Small intestine (tissue), 16 donors: Measurements from ENCODE around the gene SNRNP48. TPM values are rescaled to one million over a fixed set of nuclear protein-coding genes. Genes with fewer than 3 reads are reported as not detected.

Source experiments
- DNase-seq, 2 donors: peaks; one replicate each; pipeline versions ENCODE4 v3.0.0 to v3.0.0-alpha.2; 2013
- FAIRE-seq: peaks from 2 replicates; lab custom pipeline; 2012; peaks lifted over from hg19 to GRCh38; lab: Jason Lieb, UNC
- H3K27ac ChIP-seq, 3 donors: one replicate each; pipeline ENCODE4 v1.5.1; 2013; ENCODE audit warnings: low read length in 2 of 3, mild to moderate bottlenecking in 2 of 3, control low read depth in 1 of 3, inconsistent platforms in 1 of 3, low read depth in 1 of 3, moderate library complexity in 1 of 3
- H3K27me3 ChIP-seq, 3 donors: one replicate each; pipeline ENCODE4 v1.6.1; 2013; ENCODE audit warnings: low read length in 3 of 3, inconsistent platforms in 1 of 3; ENCODE audit not compliant: control insufficient read depth in 3 of 3, insufficient read depth in 3 of 3
- H3K36me3 ChIP-seq, 3 donors: one replicate each; pipeline ENCODE4 v1.6.1; 2013; ENCODE audit warnings: low read length in 3 of 3, inconsistent platforms in 1 of 3, low read depth in 1 of 3, mild to moderate bottlenecking in 1 of 3, moderate library complexity in 1 of 3; ENCODE audit not compliant: control insufficient read depth in 3 of 3, insufficient read depth in 2 of 3
- H3K4me1 ChIP-seq, 3 donors: one replicate each; pipeline ENCODE4 v1.6.1; 2013; ENCODE audit warnings: low read length in 2 of 3, inconsistent platforms in 1 of 3, low read depth in 1 of 3, mild to moderate bottlenecking in 1 of 3, moderate library complexity in 1 of 3; ENCODE audit not compliant: control insufficient read depth in 3 of 3, insufficient read depth in 2 of 3
- H3K4me3 ChIP-seq, 3 donors: one replicate each; pipeline ENCODE4 v1.5.1; 2013; ENCODE audit warnings: low read length in 3 of 3, control low read depth in 1 of 3, inconsistent platforms in 1 of 3, low read depth in 1 of 3, mild to moderate bottlenecking in 1 of 3, moderate library complexity in 1 of 3
- H3K9me3 ChIP-seq, 2 donors: one replicate each; pipeline ENCODE4 v1.6.1; 2013; ENCODE audit warnings: low read depth in 1 of 2, low read length in 1 of 2; ENCODE audit not compliant: control insufficient read depth in 2 of 2, insufficient read depth in 1 of 2
- WGBS, 3 donors: extraction: QIAGEN DNeasy Blood & Tissue Kit; methylation state at CpG; one replicate each; pipeline ENCODE4 v1.1.7; 2013; 5-methylcytosine and 5-hydroxymethylcytosine counted together
- long read RNA-seq, 10 donors: transcript quantifications; one replicate each; lab custom pipeline, GENCODE V29; 2026
- polyA plus RNA-seq, 4 donors: library from polyadenylated mRNA; stranded (reverse) in 3 of 4; unstranded in 1 of 4; fragments of 200-250 nt in 3 of 4; fragments of 120-200 nt in 1 of 4; gene quantifications; one replicate each; pipeline versions ENCODE4 v1.2.1 to v1.2.3, GENCODE V29; 2013
- donor health status: healthy with polysubstance abuse.
- donor health status: control.
- donor health status: control.
- donor health status: Bipolar disorder and iron deficiency.
- donor health status: healthy.

The SNRNP48 gene, protein sequence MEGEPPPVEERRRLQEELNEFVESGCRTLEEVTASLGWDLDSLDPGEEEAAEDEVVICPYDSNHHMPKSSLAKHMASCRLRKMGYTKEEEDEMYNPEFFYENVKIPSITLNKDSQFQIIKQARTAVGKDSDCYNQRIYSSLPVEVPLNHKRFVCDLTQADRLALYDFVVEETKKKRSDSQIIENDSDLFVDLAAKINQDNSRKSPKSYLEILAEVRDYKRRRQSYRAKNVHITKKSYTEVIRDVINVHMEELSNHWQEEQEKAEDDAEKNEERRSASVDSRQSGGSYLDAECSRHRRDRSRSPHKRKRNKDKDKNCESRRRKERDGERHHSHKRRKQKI
- 10 to 100 TPM in 1 of 4 donors, 1 to 10 TPM in 3; 7.3 to 19.8 (median 8.4) TPM for polyA plus RNA-seq
- long read RNA-seq, donor 1, full-length matches to known transcripts: 11 of 17 reads
- long read RNA-seq, donor 1, partial matches to known transcripts: 6 of 17 reads
- long read RNA-seq, donor 1, other reads (novel, unspliced or antisense): 0 of 17 reads
- long read RNA-seq, donor 2: 0 reads
- long read RNA-seq, donor 3, full-length matches to known transcripts: 3 of 3 reads
- long read RNA-seq, donor 3, partial matches to known transcripts: 0 of 3 reads
- long read RNA-seq, donor 3, other reads (novel, unspliced or antisense): 0 of 3 reads
- long read RNA-seq, donor 4: 0 reads
- long read RNA-seq, donor 5, full-length matches to known transcripts: 3 of 3 reads
- long read RNA-seq, donor 5, partial matches to known transcripts: 0 of 3 reads
- long read RNA-seq, donor 5, other reads (novel, unspliced or antisense): 0 of 3 reads
- long read RNA-seq, donor 6, full-length matches to known transcripts: 2 of 2 reads
- long read RNA-seq, donor 6, partial matches to known transcripts: 0 of 2 reads
- long read RNA-seq, donor 6, other reads (novel, unspliced or antisense): 0 of 2 reads
- long read RNA-seq, donor 7, full-length matches to known transcripts: 8 of 8 reads
- long read RNA-seq, donor 7, partial matches to known transcripts: 0 of 8 reads
- long read RNA-seq, donor 7, other reads (novel, unspliced or antisense): 0 of 8 reads
- long read RNA-seq, donor 8: 0 reads
- long read RNA-seq, donor 9, full-length matches to known transcripts: 1 of 1 reads
- long read RNA-seq, donor 9, partial matches to known transcripts: 0 of 1 reads
- long read RNA-seq, donor 9, other reads (novel, unspliced or antisense): 0 of 1 reads
- long read RNA-seq, donor 10, full-length matches to known transcripts: 3 of 3 reads
- long read RNA-seq, donor 10, partial matches to known transcripts: 0 of 3 reads
- long read RNA-seq, donor 10, other reads (novel, unspliced or antisense): 0 of 3 reads

DNA sequence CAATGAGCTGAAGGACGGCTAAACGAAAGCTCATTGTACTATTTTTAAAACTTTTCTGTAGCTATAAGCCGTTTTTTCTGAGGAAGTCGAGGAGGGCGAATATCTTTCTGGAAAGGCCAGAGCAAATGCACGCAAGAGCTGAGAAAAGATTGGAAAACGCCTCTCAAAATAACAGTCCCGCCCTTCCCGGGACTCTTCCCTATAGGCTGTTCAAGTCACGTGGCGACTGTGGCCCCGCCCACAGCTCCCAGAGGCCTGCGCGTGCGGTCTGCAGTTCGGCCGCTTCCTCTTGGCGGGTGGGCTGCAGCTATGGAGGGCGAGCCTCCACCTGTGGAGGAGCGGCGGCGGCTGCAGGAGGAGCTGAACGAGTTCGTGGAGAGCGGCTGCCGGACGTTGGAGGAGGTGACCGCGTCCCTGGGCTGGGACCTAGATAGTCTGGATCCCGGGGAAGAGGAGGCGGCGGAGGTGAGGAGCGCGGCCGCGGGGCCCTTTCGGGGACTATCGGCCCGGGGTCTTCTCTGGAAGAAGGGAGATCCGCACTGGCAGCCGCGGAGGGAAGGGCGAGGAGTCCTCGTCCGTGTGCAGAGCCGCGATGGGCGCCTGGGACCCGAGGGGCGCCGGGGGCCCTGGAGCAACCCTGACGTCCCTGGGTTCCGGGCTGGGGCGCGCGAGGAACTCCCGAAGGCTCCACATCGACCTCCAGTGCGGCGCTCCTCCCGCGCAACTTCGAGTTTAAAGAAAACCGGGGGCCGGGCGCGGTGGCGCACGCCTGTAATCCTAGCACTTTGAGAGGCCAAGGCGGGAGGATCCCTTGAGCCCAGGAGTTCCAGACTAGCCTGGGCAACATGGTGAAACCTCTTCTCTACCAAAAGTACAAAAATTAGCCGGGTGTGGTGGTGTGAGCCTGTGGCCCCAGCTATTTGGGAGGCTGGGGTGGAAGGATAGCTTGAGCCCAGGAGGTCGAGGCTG lies at the start of gene SNRNP48:
TSS of gene SNRNP48 (plus strand) at position 250 of the 969 bp plus-strand sequence. CDS start at position 310, 60 bp downstream.
- FAIRE-seq (no peak), DNase-seq (peak; percentile 95 to 97)
- peak within 1 kb of the TSS; percentile 90 to 97 (median 91) for H3K4me3 ChIP-seq
- peaks cover 8 to 13% (median 9%) of the 10 kb centered on the region in 3 donors for H3K4me1 ChIP-seq
- WGBS, 3 donors: 0 to 1% (median 0%) methylated on average over 65 to 72 of the region's 72 CpGs
- peak within 1 kb of the TSS in 2 of 3 donors; percentile 58 to 81 for H3K27ac ChIP-seq
- H3K9me3 ChIP-seq: peaks cover 0 to 2% of the 10 kb centered on the region in 2 donors
- H3K36me3 ChIP-seq: peaks cover 0 to 5% (median 0%) of the 10 kb centered on the region in 3 donors
- no peaks in the 10 kb centered on the region for H3K27me3 ChIP-seq

DNA sequence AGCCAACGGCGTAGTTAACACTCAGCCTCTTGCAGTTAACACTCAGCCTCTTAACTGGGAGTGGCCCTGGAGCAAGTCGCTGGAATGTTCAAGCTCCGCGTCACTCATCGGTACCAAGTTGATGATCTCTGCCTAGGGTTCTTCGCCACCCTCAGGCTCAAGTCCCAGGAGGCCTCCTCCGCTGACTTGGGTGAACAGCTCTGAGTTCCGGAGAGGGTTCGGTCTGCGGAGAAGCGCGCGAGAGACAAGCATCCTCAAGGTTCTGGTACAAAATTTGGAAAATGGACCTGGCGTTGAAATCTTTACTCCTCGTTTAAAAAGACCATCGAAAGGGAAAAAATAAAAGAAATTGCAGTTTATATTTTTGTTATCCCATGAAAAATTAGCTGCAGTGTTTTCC lies 49.4 kb upstream of the SNRNP48 start:
- peak overlapping the region in 1 of 3 donors; percentile 78 for H3K27ac ChIP-seq
- peaks cover 0 to 3% of the 10 kb centered on the region in 2 donors for H3K9me3 ChIP-seq
- 36 to 74% (median 51%) methylated on average over 17 of the region's 17 CpGs for WGBS, 3 donors
- no peak for FAIRE-seq
- H3K4me3 ChIP-seq: peak overlapping the region in 1 of 3 donors; percentile 39
- H3K27me3 ChIP-seq: peaks cover 0 to 13% (median 7%) of the 10 kb centered on the region in 3 donors
- peaks cover 0 to 5% (median 0%) of the 10 kb centered on the region in 3 donors for H3K4me1 ChIP-seq
- peaks cover 0 to under 1% (median 0%) of the 10 kb centered on the region in 3 donors for H3K36me3 ChIP-seq
- peak; percentile 40 to 69 for DNase-seq

DNA sequence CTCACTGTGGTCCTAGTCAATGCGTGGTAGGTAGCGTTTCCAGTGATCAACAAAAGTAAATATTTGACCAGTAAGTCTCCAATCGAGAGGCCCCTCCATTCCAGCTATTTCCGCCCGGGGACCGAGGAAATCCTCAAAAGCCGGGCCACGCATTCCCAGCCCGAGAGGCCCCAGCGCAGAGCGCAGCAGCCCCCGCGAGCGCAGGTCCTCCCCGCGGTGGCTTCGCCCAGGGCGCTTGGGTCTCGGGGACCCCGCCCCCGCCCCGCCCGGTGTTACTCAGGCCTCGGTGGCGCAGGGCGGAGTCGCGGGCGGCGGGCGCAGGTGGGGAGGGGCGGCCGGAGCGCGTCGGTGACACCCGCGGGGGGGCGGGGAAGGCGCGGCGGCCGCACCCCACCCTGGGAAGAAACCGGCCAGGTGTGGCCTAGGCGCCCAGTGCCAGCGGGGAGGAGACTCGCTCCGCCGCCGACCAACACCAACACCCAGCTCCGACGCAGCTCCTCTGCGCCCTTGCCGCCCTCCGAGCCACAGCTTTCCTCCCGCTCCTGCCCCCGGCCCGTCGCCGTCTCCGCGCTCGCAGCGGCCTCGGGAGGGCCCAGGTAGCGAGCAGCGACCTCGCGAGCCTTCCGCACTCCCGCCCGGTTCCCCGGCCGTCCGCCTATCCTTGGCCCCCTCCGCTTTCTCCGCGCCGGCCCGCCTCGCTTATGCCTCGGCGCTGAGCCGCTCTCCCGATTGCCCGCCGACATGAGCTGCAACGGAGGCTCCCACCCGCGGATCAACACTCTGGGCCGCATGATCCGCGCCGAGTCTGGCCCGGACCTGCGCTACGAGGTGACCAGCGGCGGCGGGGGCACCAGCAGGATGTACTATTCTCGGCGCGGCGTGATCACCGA lies 48.6 kb upstream of the SNRNP48 start, which contains the start of gene DSP:
TSS of gene DSP (plus strand) at position 497 of the 890 bp plus-strand sequence. CDS start at position 742, 245 bp downstream.
- Histone ChIP-seq H3K27ac (peak within 1 kb of the TSS; percentile 95 to 98 (median 95)), H3K36me3 (peaks cover 0 to 5% (median 0%) of the 10 kb centered on the region in 3 donors), H3K4me1 (peaks cover 0 to 14% (median 0%) of the 10 kb centered on the region in 3 donors), H3K27me3 (peaks cover 0 to 13% (median 5%) of the 10 kb centered on the region in 3 donors), H3K9me3 (peaks cover 0 to 3% of the 10 kb centered on the region in 2 donors), H3K4me3 (peak within 1 kb of the TSS; percentile 75 to 95 (median 82))
- 1% methylated on average over 81 to 105 of the region's 105 CpGs for WGBS, 3 donors
- DNase-seq: peak; percentile 91 to 96
- no peak for FAIRE-seq

DNA sequence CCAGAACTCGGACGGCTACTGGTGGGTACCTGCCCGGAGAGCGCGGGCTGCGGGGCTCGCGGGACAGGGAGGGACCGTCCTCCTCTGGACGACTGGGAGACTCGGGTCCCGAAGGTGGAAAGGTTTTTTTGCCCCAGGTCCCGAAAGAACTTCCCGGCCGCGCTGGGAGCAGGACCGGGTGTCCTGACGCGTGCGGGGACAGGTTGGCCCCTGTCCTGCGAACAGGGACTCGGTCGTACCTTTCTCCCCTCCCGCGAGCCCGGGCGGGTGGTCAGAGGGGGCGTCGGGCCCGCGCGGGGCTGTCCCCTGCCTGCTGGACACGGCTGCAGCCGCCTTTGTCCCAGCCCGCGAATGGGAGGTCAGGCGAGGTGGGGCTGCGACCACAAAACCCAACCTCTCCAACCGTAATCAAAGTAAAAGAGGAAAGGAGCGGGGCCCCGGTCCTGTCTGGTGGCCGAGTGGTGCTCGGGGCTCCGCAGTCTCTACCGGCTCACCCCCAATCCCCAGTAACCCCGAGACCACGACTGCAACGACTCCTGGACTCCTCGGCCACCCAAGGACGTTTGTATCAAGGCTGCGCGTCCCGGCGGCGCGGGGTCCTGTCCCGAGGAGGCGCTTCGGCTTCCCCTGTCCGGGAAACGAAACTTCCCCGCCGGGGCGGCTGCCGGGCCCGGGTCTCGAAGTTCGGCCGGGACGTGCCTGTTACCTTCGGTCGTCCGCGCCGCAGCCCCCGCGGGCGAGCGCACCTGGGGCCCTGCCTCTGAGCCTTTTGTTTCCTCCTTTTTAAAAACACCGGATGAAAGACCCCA lies 47.7 kb upstream of the SNRNP48 start:
- Histone ChIP-seq H3K36me3 (peaks cover 0 to 5% (median 0%) of the 10 kb centered on the region in 3 donors), H3K27ac (peak overlapping the region; percentile 95 to 98 (median 95)), H3K9me3 (peaks cover 0 to 3% of the 10 kb centered on the region in 2 donors), H3K27me3 (peaks cover 0 to 13% (median 5%) of the 10 kb centered on the region in 3 donors), H3K4me3 (peak overlapping the region; percentile 75 to 95 (median 82)), H3K4me1 (peaks cover 0 to 20% (median 0%) of the 10 kb centered on the region in 3 donors)
- DNase-seq (peak; percentile 33 to 66), FAIRE-seq (no peak)
- 0 to 1% (median 1%) methylated on average over 55 to 80 of the region's 80 CpGs for WGBS, 3 donors

DNA sequence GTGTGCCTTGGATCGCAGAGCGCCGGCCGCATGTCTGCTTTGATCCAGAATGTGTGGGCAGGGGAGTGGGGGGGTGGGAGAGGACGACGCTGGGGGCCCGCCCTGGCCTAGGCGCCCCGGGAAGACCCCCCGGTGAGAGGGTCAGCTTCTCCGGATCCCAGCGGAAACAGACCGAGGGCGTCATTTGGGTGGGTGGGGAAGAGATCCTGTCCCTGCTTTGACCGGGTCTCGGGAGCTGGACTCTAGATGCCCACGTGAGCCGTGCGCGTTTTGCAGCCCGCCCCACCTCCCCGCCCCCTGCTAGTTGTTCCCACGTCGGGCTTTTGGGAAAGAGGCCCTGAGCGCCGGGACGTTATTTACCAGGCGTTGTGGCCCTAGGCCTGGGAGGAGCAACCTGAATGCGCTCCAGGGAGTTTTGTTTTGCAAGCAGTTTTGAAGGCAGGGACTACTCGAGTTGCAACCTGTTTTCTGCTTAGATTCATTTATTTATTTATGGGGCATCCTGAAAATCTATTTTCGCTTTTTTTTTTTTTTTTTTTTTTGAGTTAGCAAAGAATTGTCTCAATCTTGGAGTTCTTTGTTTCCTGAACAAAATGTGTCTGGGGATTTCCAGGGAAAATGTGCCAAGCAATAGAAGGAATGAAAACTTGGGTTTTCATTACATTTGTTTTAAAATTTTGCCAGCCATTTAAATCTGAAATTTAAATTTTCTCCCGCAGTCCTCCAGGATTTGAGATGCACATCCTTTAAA lies 46.9 kb upstream of the SNRNP48 start:
- peaks cover 0 to 3% of the 10 kb centered on the region in 2 donors for H3K9me3 ChIP-seq
- 1 to 5% (median 3%) methylated on average over 29 to 32 of the region's 32 CpGs for WGBS, 3 donors
- peaks cover 0 to 28% (median 0%) of the 10 kb centered on the region in 3 donors for H3K4me1 ChIP-seq
- H3K36me3 ChIP-seq: peaks cover 0 to 7% (median 0%) of the 10 kb centered on the region in 3 donors
- peak overlapping the region; percentile 75 to 95 (median 82) for H3K4me3 ChIP-seq
- peaks cover 0 to 13% (median 3%) of the 10 kb centered on the region in 3 donors for H3K27me3 ChIP-seq
- DNase-seq (peak; percentile 86 to 89), FAIRE-seq (no peak)
- H3K27ac ChIP-seq: peak overlapping the region; percentile 95 to 98 (median 95)
